GM19467 (cell line): Measurements from ENCODE around the gene COL13A1.

ENCODE experiments used
- ATAC-seq: cut with Tn5 transposase; IDR thresholded peaks from one replicate; pipeline ENCODE4 v1.9.1; 2021; ENCODE audit warnings: mild to moderate bottlenecking, moderate library complexity; ENCODE audit not compliant: unreplicated experiment

COL13A1 gene

DNA sequence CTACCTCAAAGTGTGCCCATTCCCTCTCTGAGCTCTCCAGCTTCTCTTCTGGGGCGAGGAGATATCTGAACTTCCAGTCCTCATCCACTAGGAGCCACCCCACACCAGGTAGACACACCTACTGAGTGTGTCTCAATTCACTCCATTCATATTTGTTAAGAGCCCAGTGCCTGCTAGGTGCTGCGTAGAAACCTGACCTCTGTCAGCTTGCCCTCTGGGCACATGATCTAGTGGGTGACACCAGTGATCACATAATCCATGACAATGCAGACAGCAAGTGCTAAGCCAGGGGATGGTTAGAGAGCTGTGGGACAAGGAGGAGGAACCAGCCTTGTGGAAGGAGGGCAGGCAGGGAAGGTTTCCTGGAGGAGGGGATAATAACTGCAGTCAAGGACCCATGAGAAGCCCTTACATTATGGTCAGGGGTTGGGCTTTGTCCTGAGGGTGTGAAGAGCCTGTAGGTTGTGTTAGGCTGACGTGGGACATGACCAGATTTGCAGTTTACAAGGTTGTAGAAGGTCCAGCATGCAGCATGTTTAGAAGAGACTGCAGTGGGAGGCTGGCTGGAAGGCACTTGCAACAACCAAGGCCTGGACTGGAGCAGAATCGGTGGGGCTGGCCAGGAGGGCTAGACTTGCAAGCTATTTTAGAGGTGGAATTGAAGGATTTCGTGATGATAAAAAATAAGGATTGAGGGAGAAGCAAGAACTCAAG lies 81.8 kb downstream of the COL13A1 start:
- no peak for ATAC-seq

GRCh38 chr10:69884024-69884367 lies 82.3 kb downstream of the COL13A1 start:
- ATAC-seq = no peak

GRCh38 chr10:69884686-69885085 lies 83.0 kb downstream of the COL13A1 start:
- no peak for ATAC-seq

GRCh38 chr10:69885379-69886013 lies 83.8 kb downstream of the COL13A1 start:
- ATAC-seq = no peak

DNA sequence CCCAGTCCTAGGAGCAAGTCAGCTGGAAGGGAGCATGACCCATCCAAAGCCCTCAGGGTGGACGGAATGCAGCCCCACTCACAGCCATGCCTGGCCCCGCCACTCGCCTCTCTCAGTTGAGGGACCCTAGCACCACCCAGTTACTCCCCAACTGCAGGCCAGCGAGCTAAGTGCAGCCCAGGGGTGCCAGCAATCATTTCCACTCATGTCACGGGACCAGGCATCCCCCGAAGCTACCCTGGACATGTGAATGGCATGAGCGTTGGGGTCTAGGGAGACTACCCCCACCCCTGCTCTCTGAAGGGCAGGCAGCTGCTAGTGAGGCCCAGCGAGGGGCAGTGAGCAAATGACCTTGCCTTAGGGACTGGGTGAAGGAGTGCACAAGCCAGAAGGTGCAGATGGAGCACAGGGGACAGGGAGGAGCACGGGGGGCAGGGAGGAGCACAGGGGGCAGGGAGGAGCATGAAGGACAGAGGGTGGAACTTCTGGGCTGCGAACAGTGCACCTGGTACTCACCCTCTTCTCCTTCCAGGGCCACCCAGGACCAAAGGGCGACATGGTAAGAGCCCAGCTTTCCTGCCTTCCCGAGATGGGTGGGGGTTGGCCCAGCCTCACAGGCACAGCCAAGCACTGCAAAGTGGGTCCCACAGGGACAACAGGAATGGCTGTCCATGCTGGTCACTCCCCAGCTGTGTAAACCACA lies 87.3 kb downstream of the COL13A1 start:
- ATAC-seq = no peak

- no peak for ATAC-seq
Measured at GRCh38 chr10:69890065-69890847, 88.5 kb downstream of the COL13A1 start.

- ATAC-seq = no peak
Measured at GRCh38 chr10:69891057-69891617, 89.4 kb downstream of the COL13A1 start.

- no peak for ATAC-seq
Measured at GRCh38 chr10:69892406-69892805, 90.7 kb downstream of the COL13A1 start.

DNA sequence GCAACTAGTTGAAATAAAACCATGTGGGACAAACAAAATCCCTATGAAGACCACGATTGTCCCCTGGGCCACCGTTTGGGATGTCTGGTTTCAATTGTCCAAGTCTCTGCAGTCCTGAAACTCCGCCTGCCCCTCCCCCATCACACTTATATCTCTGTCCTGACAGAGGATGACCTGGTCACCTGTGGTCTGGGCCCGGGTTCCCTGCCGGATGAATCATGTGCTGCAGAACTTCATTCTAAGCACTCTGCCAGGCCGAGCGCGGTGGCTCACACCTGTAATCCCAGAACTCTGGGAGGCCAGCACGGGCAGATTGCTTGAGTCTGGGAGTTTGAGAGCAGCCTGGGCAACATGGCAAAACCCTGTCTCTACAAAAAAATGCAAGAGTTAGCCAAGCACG lies 91.1 kb downstream of the COL13A1 start:
- ATAC-seq = no peak

DNA sequence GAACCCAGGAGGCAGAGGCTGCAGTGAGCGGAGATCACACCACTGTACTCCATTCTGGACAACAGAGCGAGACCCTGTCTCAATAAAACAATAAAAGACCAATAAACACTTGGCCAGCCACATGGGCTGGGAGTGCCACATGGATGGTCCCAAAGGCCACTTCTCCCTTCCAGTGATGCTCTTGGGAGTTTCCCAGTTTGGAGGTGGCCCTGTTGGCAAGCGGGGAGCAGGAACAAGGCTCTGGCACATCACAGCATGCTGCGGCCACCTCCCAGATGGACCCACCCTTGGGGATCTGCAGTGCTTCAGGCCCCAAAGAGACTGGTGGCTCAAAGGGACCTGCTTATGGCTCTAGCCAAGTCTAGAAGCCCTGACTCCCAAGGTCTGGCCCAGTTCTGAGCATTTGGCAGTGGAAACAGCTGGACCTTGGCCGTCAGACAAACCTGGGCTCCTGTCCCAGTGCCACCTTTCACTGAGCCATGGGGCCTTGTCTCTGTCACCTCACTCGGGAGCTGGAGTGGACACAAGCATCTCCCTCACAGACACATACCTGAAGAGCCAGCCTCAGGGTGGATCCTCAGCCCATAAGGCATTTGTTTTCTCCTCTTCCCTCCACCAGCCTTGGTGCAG lies 91.7 kb downstream of the COL13A1 start:
- ATAC-seq = no peak

DNA sequence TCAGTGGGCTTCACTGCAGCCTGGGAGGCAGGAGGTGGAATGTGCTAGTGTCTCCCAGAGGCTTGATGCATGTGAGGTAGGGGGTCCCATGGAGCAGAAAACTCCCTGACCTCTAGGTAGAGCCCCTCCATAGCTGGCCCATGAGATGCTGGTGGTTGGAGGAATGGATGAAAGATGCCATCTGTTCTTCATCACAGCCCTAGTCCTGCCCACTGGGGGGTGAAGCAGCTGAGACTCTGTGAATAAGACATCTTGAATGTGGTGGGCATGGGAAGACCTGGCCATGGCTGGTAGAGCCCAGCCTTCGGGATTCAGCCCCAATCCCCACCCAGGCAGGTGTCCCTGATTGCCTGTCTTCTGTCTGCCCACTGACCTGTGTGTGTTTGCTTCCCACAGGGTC lies 92.5 kb downstream of the COL13A1 start:
- no peak for ATAC-seq

GRCh38 chr10:69895759-69896158 lies 94.1 kb downstream of the COL13A1 start:
- no peak for ATAC-seq

DNA sequence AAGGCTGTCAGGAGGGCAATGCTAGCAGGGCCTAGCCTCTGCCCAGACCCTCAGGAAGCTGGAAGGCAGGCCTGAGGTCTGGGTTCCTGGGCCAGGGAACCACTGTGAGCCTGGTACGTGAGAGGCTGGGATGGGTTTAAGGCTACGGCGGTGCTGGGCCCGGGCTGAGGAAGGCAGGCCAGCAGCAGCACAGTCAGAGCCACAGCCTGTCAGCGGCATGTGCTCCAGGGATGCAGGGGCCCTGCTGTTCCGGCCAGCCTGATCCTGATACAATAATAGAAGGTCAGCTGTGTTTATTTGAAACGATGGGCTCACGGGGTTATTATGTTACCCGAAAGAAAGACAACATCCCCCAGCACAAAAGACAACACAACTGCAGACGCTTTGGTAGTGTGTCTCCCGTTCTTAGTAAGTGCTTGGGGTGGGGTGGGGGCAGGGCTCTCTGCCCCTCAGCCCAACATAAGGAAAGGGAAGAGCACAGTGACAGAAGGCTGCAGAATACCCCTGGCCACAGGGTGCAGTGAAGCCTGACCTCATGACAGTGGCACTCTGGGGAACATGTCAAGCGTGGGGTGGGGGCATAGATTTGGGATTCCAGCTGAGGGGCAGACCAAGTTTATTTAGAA lies 95.0 kb downstream of the COL13A1 start:
- no peak for ATAC-seq

DNA sequence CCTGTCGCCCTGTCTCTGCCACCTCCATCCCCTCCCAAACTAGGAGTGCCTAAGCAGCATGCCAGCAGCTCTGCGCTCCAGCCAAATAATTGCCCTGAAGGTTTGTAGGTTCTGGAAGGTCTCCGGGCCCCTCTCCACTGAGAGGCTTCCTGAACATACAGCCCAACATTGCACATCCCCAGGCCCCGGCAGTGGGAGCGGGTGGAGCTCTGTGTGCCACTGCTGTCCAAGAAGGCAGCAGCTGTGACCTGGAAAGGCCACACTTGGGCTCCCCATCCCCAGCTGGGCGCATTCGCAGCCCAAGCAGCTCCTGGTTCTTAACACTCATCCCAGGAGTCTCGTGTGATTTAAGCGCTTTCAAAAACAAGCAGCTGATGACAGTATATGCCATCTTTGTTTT lies 95.7 kb downstream of the COL13A1 start:
- ATAC-seq = no peak

DNA sequence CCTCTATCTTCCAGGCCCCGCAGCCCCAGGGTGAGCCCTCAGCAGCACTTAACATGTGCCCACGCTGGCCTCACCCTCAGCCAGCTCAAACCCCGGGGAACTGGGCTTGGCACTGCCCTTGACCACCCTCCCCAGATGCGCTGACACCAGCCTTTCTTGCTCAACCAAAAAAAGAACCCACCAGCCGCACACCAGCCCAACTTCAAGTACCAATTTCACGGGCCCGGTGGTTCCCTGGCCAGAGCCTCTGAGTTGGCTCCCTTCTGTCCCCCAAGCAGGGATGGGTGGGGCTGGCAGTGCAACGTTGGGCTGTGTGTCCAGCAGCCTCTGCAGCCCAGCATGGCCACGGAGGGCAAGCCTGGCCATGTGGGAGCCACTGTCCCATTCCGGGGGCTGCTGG lies 96.3 kb downstream of the COL13A1 start:
- no peak for ATAC-seq

GRCh38 chr10:69898524-69898923 lies 96.8 kb downstream of the COL13A1 start:
- ATAC-seq = no peak

DNA sequence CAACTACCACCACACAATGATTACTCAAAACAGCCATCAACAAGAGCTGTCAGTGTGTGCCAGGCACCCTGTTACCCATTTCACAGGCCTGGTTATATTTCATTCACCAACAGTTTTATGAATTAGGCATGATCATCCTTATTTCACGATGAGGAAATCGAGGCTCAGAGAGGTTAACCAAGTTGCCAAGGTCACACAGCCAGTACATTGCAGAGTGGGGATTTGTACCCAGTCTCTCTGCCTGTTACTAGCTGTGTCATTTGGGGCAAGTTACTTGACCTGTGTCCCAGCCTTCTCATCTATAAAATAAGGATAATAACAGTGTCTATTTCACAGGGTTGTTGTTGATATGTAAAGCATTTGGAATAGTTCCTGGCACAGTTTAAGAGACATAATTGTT lies 97.2 kb downstream of the COL13A1 start:
- ATAC-seq = no peak

GRCh38 chr10:69899727-69900595 lies 98.3 kb downstream of the COL13A1 start:
- ATAC-seq = no peak

GRCh38 chr10:69901022-69901421 lies 99.3 kb downstream of the COL13A1 start:
- ATAC-seq = no peak
